ENCODE results near the gene RIPOR2.
"Not testable (repeated sequence)": the region's sequence is repeated elsewhere in the genome, so short reads cannot be mapped to it uniquely, and the experiment has no call there.

The RIPOR2 gene

GRCh38 chr6:24951811-24952299 is 16.1 kb upstream of the RIPOR2 start:
- H3K27ac ChIP-seq: no peak overlapping the region

GRCh38 chr6:24950218-24950941 is 14.6 kb upstream of the RIPOR2 start:
- TF ChIP-seq CTCF (conservative IDR thresholded peaks at IDR 0.05): no peak
- H3K27ac ChIP-seq: no peak overlapping the region

More at GRCh38 chr6:24951811-24952299, 16.1 kb upstream of the RIPOR2 start:
- no peak for TF ChIP-seq CTCF (conservative IDR thresholded peaks at IDR 0.05)

GRCh38 chr6:24949020-24949569 is 13.3 kb upstream of the RIPOR2 start:
- H3K27ac ChIP-seq: no peak overlapping the region
- no peak for TF ChIP-seq CTCF (conservative IDR thresholded peaks at IDR 0.05)

- H3K27ac ChIP-seq: not testable (repeated sequence)
These were observed 12.5 kb upstream of the RIPOR2 start for GRCh38 chr6:24948261-24948660.

GRCh38 chr6:24947636-24948035 is 11.9 kb upstream of the RIPOR2 start:
- TF ChIP-seq CTCF (conservative IDR thresholded peaks at IDR 0.05): no peak
- no peak overlapping the region for H3K27ac ChIP-seq

GRCh38 chr6:24945054-24945453 is 9.3 kb upstream of the RIPOR2 start:
- H3K27ac ChIP-seq: no peak overlapping the region
- no peak for TF ChIP-seq CTCF (conservative IDR thresholded peaks at IDR 0.05)

- TF ChIP-seq CTCF (conservative IDR thresholded peaks at IDR 0.05): no peak
- no peak overlapping the region for H3K27ac ChIP-seq
These were observed 8.0 kb upstream of the RIPOR2 start for GRCh38 chr6:24943774-24944173.

- no peak for TF ChIP-seq CTCF (conservative IDR thresholded peaks at IDR 0.05)
- no peak overlapping the region for H3K27ac ChIP-seq
These were observed 4.7 kb upstream of the RIPOR2 start for GRCh38 chr6:24940311-24940917.

Measured in VCaP (cell line).